ENCODE results near the gene BOLA1.

GRCh38 chr1:149899460-149900284 is at the start of gene BOLA1:
- TF ChIP-seq POLR2A (IDR thresholded peaks at IDR 0.05; ENCODE audit: low read length) (peak; percentile 91), GATA1 (IDR thresholded peaks at IDR 0.05; ENCODE audit: low read depth, low read length) (no peak)

All from erythroblast (primary cell).